Measurements from ENCODE around the gene AP3D1. TPM values are rescaled to one million over a fixed set of nuclear protein-coding genes. Genes with fewer than 3 reads are reported as not detected.

AP3D1 gene
- total and polyA plus RNA-seq, 4 donors = 21.7 to 79.8 (median 59.6) TPM

GRCh38 chr19:2050991-2051772 is 100.2 kb downstream of the AP3D1 start, which contains the start of gene MKNK2:
Gene MKNK2 (minus strand): TSS chr19:2051244. CDS start chr19:2050851, 393 bp downstream.
- Histone ChIP-seq H3K27ac (ENCODE audit: low read depth in 1 of 2, low read length in 2 of 2) (peak within 1 kb of the TSS; percentile 95 to 99), H3K4me3 (ENCODE audit: low read depth in 1 of 3, low read length in 3 of 3) (peak within 1 kb of the TSS; percentile 81 to 91 (median 84)), H3K27me3 (ENCODE audit: control insufficient read depth in 4 of 4, insufficient read depth in 4 of 4, low read length in 3 of 4) (no peaks in the 10 kb centered on the region), H3K9me3 (ENCODE audit: control insufficient read depth in 4 of 4, low read length in 3 of 4) (no peaks in the 10 kb centered on the region), H3K4me1 (ENCODE audit: control insufficient read depth in 4 of 4, insufficient read depth in 4 of 4, low read length in 3 of 4) (peaks cover 39 to 64% (median 48%) of the 10 kb centered on the region in 4 donors), H3K36me3 (ENCODE audit: control insufficient read depth in 4 of 4, insufficient read depth in 3 of 4, low read depth in 1 of 4, low read length in 3 of 4) (peaks cover 0 to 2% (median 0%) of the 10 kb centered on the region in 4 donors), H3K9ac (ENCODE audit: low read depth in 1 of 2, low read length in 2 of 2) (peak within 1 kb of the TSS; percentile 67 to 99)
- TF ChIP-seq RAD21 (IDR thresholded peaks at IDR 0.05) = no peak
- TF ChIP-seq FOXA2 (IDR thresholded peaks at IDR 0.05) = no peak
- TF ChIP-seq NR2F2 (IDR thresholded peaks at IDR 0.05) = no peak
- peak; percentile 59 for TF ChIP-seq REST (IDR thresholded peaks at IDR 0.05)
- TF ChIP-seq MAX (IDR thresholded peaks at IDR 0.05) = no peak
- peak; percentile 36 for TF ChIP-seq CTCF (IDR thresholded peaks at IDR 0.05; ENCODE audit: low read depth, low read length, missing input control)
- TF ChIP-seq ZBTB33 (IDR thresholded peaks at IDR 0.05) = no peak
- peak; percentile 31 for TF ChIP-seq SP1 (IDR thresholded peaks at IDR 0.05)
- no peak for TF ChIP-seq GABPA (IDR thresholded peaks at IDR 0.05 in 1 of 2, conservative IDR thresholded peaks at IDR 0.05 in 1 of 2)
- no peak for TF ChIP-seq HNF4G (IDR thresholded peaks at IDR 0.05)
- TF ChIP-seq YY1 (IDR thresholded peaks at IDR 0.05) = peak; percentile 31
- no peak for TF ChIP-seq JUND (IDR thresholded peaks at IDR 0.05)
- DNase-seq (ENCODE audit: low spot score) = peak; percentile 98
- 2% methylated on average over 93 of the region's 93 CpGs for WGBS

Other genes starting within 250 kb of the AP3D1 start
- gene ADAT3, start 246.2 kb downstream of the AP3D1 start, total RNA-seq = 1 to 10 TPM; 1.3 to 3.3 TPM
- 1 to 10 TPM; 1.4 to 2.8 TPM for gene ADAT3, start 246.2 kb downstream of the AP3D1 start, polyA plus RNA-seq
- gene SCAMP4, start 246.2 kb downstream of the AP3D1 start, total RNA-seq = 10 to 100 TPM; 16.4 to 16.8 TPM
- gene SCAMP4, start 246.2 kb downstream of the AP3D1 start, polyA plus RNA-seq = 10 to 100 TPM; 13.0 to 22.1 TPM
- gene CSNK1G2, start 210.4 kb downstream of the AP3D1 start, total RNA-seq = 10 to 100 TPM; 26.5 to 30.6 TPM
- 10 to 100 TPM in 1 of 2 donors, 1 to 10 TPM in 1; 3.5 to 21.3 TPM for gene CSNK1G2, start 210.4 kb downstream of the AP3D1 start, polyA plus RNA-seq
- gene BTBD2, start 135.9 kb downstream of the AP3D1 start, total RNA-seq = 10 to 100 TPM; 19.5 to 20.9 TPM
- gene BTBD2, start 135.9 kb downstream of the AP3D1 start, polyA plus RNA-seq = 10 to 100 TPM in 1 of 2 donors, 1 to 10 TPM in 1; 7.4 to 25.1 TPM
- gene MKNK2, start 100.3 kb downstream of the AP3D1 start, total RNA-seq = 100 to 1,000 TPM in 1 of 2 donors, 10 to 100 TPM in 1; 49.5 to 105 TPM
- 10 to 100 TPM; 24.7 to 43.3 TPM for gene MKNK2, start 100.3 kb downstream of the AP3D1 start, polyA plus RNA-seq
- 1 to 10 TPM; 7.9 to 8.7 TPM for gene MOB3A, start 55.2 kb downstream of the AP3D1 start, total RNA-seq
- gene MOB3A, start 55.2 kb downstream of the AP3D1 start, polyA plus RNA-seq = 1 to 10 TPM; 3.4 to 5.2 TPM
- gene IZUMO4, start 54.7 kb downstream of the AP3D1 start, total RNA-seq = 1 to 10 TPM; 1.2 TPM
- 1 to 10 TPM; 1.3 to 1.4 TPM for gene IZUMO4, start 54.7 kb downstream of the AP3D1 start, polyA plus RNA-seq
- 1 to 10 TPM; 6.7 to 9.9 TPM for gene DOT1L, start 12.4 kb upstream of the AP3D1 start, total RNA-seq
- gene DOT1L, start 12.4 kb upstream of the AP3D1 start, polyA plus RNA-seq = 1 to 10 TPM; 3.4 to 6.9 TPM
- 10 to 100 TPM; 22.2 to 44.5 TPM for gene PLEKHJ1, start 84.8 kb upstream of the AP3D1 start, total RNA-seq
- gene PLEKHJ1, start 84.8 kb upstream of the AP3D1 start, polyA plus RNA-seq = 10 to 100 TPM; 36.5 to 37.4 TPM
- 10 to 100 TPM; 12.9 to 32.0 TPM for gene SF3A2, start 85.3 kb upstream of the AP3D1 start, total RNA-seq
- gene SF3A2, start 85.3 kb upstream of the AP3D1 start, polyA plus RNA-seq = 10 to 100 TPM in 1 of 2 donors, 1 to 10 TPM in 1; 2.2 to 13.5 TPM
- under 1 TPM; 0.47 to 0.59 TPM for gene AMH, start 97.8 kb upstream of the AP3D1 start, total RNA-seq
- under 1 TPM in 1 of 2 donors, not detected in 1; 0.08 TPM for gene AMH, start 97.8 kb upstream of the AP3D1 start, polyA plus RNA-seq
- under 1 TPM in 1 of 2 donors, not detected in 1; 0.25 TPM for gene JSRP1, start 104.9 kb upstream of the AP3D1 start, total RNA-seq
- under 1 TPM; 0.39 to 0.45 TPM for gene JSRP1, start 104.9 kb upstream of the AP3D1 start, polyA plus RNA-seq
- gene PEAK3, start 130.6 kb upstream of the AP3D1 start, total RNA-seq = under 1 TPM; 0.09 to 0.67 TPM
- gene PEAK3, start 130.6 kb upstream of the AP3D1 start, polyA plus RNA-seq = under 1 TPM; 0.21 to 0.42 TPM
- under 1 TPM; 0.05 to 0.08 TPM for gene LINGO3, start 156.6 kb upstream of the AP3D1 start, total RNA-seq
- gene LINGO3, start 156.6 kb upstream of the AP3D1 start, polyA plus RNA-seq = under 1 TPM; 0.02 to 0.08 TPM
- 10 to 100 TPM; 23.6 to 37.9 TPM for gene LSM7, start 177.0 kb upstream of the AP3D1 start, total RNA-seq
- gene LSM7, start 177.0 kb upstream of the AP3D1 start, polyA plus RNA-seq = 10 to 100 TPM; 39.0 to 59.9 TPM
- 10 to 100 TPM; 20.2 to 34.6 TPM for gene SPPL2B, start 177.1 kb upstream of the AP3D1 start, total RNA-seq
- 10 to 100 TPM in 1 of 2 donors, 1 to 10 TPM in 1; 9.5 to 22.6 TPM for gene SPPL2B, start 177.1 kb upstream of the AP3D1 start, polyA plus RNA-seq
- gene TMPRSS9, start 208.7 kb upstream of the AP3D1 start, total RNA-seq = 10 to 100 TPM in 1 of 2 donors, 1 to 10 TPM in 1; 2.5 to 24.8 TPM
- under 1 TPM; 0.39 to 0.50 TPM for gene TMPRSS9, start 208.7 kb upstream of the AP3D1 start, polyA plus RNA-seq